ENCODE results near the gene PRR14.

Gene PRR14

DNA sequence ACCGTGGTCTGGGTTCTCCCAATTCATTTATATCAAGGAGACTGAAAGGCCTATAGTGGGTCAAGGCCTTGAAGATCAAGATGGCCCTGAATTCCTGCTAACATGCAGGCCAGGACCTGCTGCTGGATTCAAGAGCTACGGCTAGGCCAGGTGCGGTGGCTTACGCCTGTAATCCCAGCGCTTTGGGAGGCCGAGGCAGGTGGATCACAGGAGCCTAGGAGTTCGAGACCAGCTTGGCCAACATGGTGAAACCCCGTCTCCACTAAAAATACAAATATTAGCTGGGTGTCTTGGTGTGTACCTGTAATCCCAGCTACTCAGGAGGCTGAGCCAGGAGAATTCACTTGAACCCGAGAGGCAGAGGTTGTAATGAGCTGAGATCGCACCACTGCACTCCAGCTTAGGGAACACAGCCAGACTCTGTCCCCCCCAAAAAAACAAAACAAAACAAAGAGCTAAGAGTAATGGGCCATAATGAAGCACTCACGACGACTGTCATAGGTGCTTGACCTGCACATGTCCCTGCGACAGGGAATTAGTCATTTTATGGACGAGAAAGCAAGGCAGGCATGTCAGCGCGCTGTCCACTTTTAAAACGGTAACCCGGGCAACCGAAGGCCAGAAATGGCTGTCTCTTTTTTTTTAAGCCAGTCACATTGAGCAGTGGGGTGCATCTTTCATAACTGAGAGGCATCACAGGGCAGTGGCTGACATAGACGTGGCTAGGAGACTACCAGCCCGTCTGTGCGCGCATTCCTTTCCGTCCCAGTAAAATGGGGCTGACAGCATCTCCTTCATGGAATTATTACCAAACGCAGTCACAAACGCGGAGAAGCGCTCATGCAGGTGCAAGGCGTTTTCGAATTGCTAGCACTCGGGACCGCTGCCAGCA lies 6.5 kb downstream of the PRR14 start:
- peaks cover 32% of the 10 kb centered on the region for H3K27me3 ChIP-seq (ENCODE audit: insufficient read depth, insufficient read length)
- peaks cover 7% of the 10 kb centered on the region for H3K4me1 ChIP-seq (ENCODE audit: insufficient read depth, insufficient read length)
- no peaks in the 10 kb centered on the region for H3K9me3 ChIP-seq (ENCODE audit: insufficient read depth, low read length)
- no peak for DNase-seq (ENCODE audit: low read depth, low spot score)
- H3K4me3 ChIP-seq (ENCODE audit: insufficient read length, low read depth): peak overlapping the region; percentile 85
- TF ChIP-seq YY1 (IDR thresholded peaks at IDR 0.05; ENCODE audit: insufficient read depth, insufficient read length) (no peak), ZNF274 (IDR thresholded peaks at IDR 0.05; ENCODE audit: low read depth, low read length) (no peak), SUZ12 (IDR thresholded peaks at IDR 0.05; ENCODE audit: extremely low read depth, insufficient read depth, insufficient read length) (no peak)
- peak overlapping the region; percentile 88 for H3K9ac ChIP-seq (ENCODE audit: insufficient read length, low read depth)
- peaks cover 65% of the 10 kb centered on the region for H3K36me3 ChIP-seq (ENCODE audit: insufficient read depth, insufficient read length, low read length)

DNA sequence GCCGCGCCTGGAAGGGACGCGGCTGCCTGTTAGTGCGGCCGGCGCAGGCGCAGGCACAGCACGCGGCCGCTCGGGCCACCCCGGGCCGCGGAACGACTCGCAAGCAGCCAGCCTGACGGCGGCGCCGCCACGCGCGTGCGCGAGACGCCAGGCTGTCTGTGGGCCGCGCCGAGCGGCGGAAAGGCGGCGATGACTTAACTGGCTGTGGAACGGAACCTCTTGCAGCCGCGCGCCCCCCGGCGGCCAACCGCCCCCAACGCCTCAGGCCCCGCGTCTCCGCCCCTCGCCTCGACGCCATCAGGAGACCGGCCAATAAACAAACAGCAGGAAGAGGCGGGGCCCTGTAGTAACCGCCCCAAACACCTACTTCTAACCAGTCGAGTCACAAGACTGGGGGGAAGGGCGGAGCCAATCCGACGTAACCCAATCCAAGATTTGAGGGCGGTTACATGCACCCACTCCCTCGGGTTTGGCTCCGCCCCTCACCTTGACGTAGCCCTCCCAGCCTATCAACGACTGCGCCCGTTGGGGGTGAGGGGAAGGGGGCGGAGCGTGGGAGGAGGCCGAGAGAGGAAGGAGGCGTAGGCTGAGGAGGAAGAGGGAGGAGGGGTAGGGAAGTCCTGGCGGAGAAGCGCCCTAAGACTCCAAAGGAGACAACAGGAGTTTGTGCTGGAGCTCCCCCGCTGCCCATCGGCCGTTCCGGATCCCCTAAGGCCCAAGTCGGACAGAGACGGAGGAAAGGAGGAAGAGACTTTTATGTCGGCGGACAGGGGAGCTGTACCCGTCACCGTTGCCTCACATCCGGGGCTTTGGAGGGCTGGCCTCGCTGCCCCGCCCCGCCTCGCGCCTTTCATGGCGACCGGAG lies 7.3 kb downstream of the PRR14 start, which contains the start of gene FBRS:
FBRS (plus strand) TSS at position 566 of the 865 bp plus-strand sequence. CDS start 1,088 bp downstream, outside the sequence.
- peak within 1 kb of the TSS; percentile 85 for H3K4me3 ChIP-seq (ENCODE audit: insufficient read length, low read depth)
- H3K9ac ChIP-seq (ENCODE audit: insufficient read length, low read depth): peak within 1 kb of the TSS; percentile 96
- TF ChIP-seq YY1 (IDR thresholded peaks at IDR 0.05; ENCODE audit: insufficient read depth, insufficient read length) (no peak), ZNF274 (IDR thresholded peaks at IDR 0.05; ENCODE audit: low read depth, low read length) (no peak), SUZ12 (IDR thresholded peaks at IDR 0.05; ENCODE audit: extremely low read depth, insufficient read depth, insufficient read length) (no peak)
- H3K36me3 ChIP-seq (ENCODE audit: insufficient read depth, insufficient read length, low read length): peaks cover 66% of the 10 kb centered on the region
- peaks cover 34% of the 10 kb centered on the region for H3K27me3 ChIP-seq (ENCODE audit: insufficient read depth, insufficient read length)
- H3K4me1 ChIP-seq (ENCODE audit: insufficient read depth, insufficient read length): peaks cover 7% of the 10 kb centered on the region
- H3K9me3 ChIP-seq (ENCODE audit: insufficient read depth, low read length): no peaks in the 10 kb centered on the region
- DNase-seq (ENCODE audit: low read depth, low spot score): peak; percentile 100

- peak overlapping the region; percentile 96 for H3K9ac ChIP-seq (ENCODE audit: insufficient read length, low read depth)
- DNase-seq (ENCODE audit: low read depth, low spot score): peak; percentile 97
- H3K27me3 ChIP-seq (ENCODE audit: insufficient read depth, insufficient read length): peaks cover 42% of the 10 kb centered on the region
- H3K9me3 ChIP-seq (ENCODE audit: insufficient read depth, low read length): no peaks in the 10 kb centered on the region
- TF ChIP-seq ZNF274 (IDR thresholded peaks at IDR 0.05; ENCODE audit: low read depth, low read length) (no peak), SUZ12 (IDR thresholded peaks at IDR 0.05; ENCODE audit: extremely low read depth, insufficient read depth, insufficient read length) (no peak), YY1 (IDR thresholded peaks at IDR 0.05; ENCODE audit: insufficient read depth, insufficient read length) (no peak)
- H3K4me1 ChIP-seq (ENCODE audit: insufficient read depth, insufficient read length): peaks cover 7% of the 10 kb centered on the region
- H3K4me3 ChIP-seq (ENCODE audit: insufficient read length, low read depth): peak overlapping the region; percentile 85
- peaks cover 67% of the 10 kb centered on the region for H3K36me3 ChIP-seq (ENCODE audit: insufficient read depth, insufficient read length, low read length)
Measured at GRCh38 chr16:30658731-30659506, 8.2 kb downstream of the PRR14 start.

DNA sequence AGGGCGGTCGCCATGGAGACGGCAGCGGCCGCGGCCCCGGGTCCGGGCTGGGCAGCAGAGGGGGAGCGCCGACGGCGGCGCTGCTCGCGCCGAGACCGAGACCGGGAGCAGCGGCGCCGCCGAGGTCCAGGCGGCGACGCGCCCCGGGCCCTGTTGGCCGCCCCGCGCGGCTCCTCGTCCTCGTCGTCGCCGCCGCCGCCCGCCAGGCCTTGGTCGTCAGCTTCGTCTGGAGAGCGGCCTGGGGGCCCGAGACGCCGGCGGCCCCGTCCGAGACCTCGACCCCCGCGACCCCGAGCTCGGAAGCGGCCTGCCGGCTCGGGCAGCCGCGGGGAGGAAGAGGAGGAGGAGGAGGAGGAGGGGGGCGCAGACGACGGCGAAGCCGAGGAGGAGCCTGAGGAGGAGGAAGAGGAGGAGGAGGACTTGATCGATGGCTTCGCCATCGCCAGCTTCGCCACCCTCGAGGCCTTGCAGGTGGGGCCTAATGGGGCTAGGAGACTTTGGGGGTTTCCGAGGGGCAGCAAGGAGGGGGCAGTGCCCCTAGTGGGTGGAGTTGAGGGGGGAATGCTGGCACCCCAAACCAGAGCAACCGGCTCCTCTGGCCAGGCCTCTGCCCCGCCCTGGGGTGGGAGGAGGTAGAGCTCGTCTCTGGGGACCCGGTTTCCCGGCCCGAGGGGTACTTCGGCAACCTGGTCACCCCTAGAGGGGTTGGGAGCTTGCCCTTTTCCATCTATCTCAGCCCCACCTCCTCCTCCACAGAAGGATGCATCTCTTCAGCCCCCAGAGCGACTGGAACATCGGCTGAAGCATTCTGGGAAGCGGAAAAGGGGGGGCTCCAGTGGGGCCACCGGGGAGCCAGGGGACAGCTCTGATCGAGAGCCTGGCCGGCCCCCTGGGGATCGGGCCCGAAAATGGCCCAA lies 9.0 kb downstream of the PRR14 start:
- peak overlapping the region; percentile 96 for H3K9ac ChIP-seq (ENCODE audit: insufficient read length, low read depth)
- DNase-seq (ENCODE audit: low read depth, low spot score): peak; percentile 13
- peak overlapping the region; percentile 85 for H3K4me3 ChIP-seq (ENCODE audit: insufficient read length, low read depth)
- peaks cover 65% of the 10 kb centered on the region for H3K36me3 ChIP-seq (ENCODE audit: insufficient read depth, insufficient read length, low read length)
- peaks cover 7% of the 10 kb centered on the region for H3K4me1 ChIP-seq (ENCODE audit: insufficient read depth, insufficient read length)
- peaks cover 48% of the 10 kb centered on the region for H3K27me3 ChIP-seq (ENCODE audit: insufficient read depth, insufficient read length)
- no peaks in the 10 kb centered on the region for H3K9me3 ChIP-seq (ENCODE audit: insufficient read depth, low read length)
- TF ChIP-seq ZNF274 (IDR thresholded peaks at IDR 0.05; ENCODE audit: low read depth, low read length) (no peak), YY1 (IDR thresholded peaks at IDR 0.05; ENCODE audit: insufficient read depth, insufficient read length) (no peak), SUZ12 (IDR thresholded peaks at IDR 0.05; ENCODE audit: extremely low read depth, insufficient read depth, insufficient read length) (no peak)

GRCh38 chr16:30660424-30661261 lies 9.9 kb downstream of the PRR14 start:
- H3K9ac ChIP-seq (ENCODE audit: insufficient read length, low read depth): peak overlapping the region; percentile 96
- no peak for DNase-seq (ENCODE audit: low read depth, low spot score)
- TF ChIP-seq SUZ12 (IDR thresholded peaks at IDR 0.05; ENCODE audit: extremely low read depth, insufficient read depth, insufficient read length): no peak
- no peak for TF ChIP-seq YY1 (IDR thresholded peaks at IDR 0.05; ENCODE audit: insufficient read depth, insufficient read length)
- no peak for TF ChIP-seq ZNF274 (IDR thresholded peaks at IDR 0.05; ENCODE audit: low read depth, low read length)
- peak overlapping the region; percentile 85 for H3K4me3 ChIP-seq (ENCODE audit: insufficient read length, low read depth)
- H3K4me1 ChIP-seq (ENCODE audit: insufficient read depth, insufficient read length): peaks cover 7% of the 10 kb centered on the region
- peaks cover 57% of the 10 kb centered on the region for H3K27me3 ChIP-seq (ENCODE audit: insufficient read depth, insufficient read length)
- H3K9me3 ChIP-seq (ENCODE audit: insufficient read depth, low read length): no peaks in the 10 kb centered on the region
- peaks cover 65% of the 10 kb centered on the region for H3K36me3 ChIP-seq (ENCODE audit: insufficient read depth, insufficient read length, low read length)
